Parathyroid adenoma (tissue), 2 donors: Measurements from ENCODE around the gene PIEZO1.

ENCODE experiments used
- H2AFZ ChIP-seq: fragments of 300-600 bp; sonication (generic); one replicate; pipeline ENCODE4 v1.7.0; 2017; ENCODE audit warnings: antibody characterized with exemption, mild to moderate bottlenecking
- H3K27ac ChIP-seq: fragments of 300-600 bp; sonication (generic); one replicate; pipeline ENCODE4 v1.7.0; 2017
- H3K27me3 ChIP-seq: fragments of 300-600 bp; sonication (generic); one replicate; pipeline ENCODE4 v1.7.0; 2017; ENCODE audit warnings: low read length; ENCODE audit not compliant: control insufficient read depth, insufficient read depth
- H3K36me3 ChIP-seq: fragments of 300-600 bp; sonication (generic); one replicate; pipeline ENCODE4 v1.7.0; 2017; ENCODE audit warnings: low read length; ENCODE audit not compliant: control insufficient read depth, insufficient read depth
- H3K4me1 ChIP-seq: fragments of 300-600 bp; sonication (generic); one replicate; pipeline ENCODE4 v1.7.0; 2017; ENCODE audit warnings: control low read depth
- H3K4me2 ChIP-seq: fragments of 300-600 bp; sonication (generic); one replicate; pipeline ENCODE4 v1.7.0; 2017; ENCODE audit warnings: low read length
- H3K4me3 ChIP-seq: fragments of 300-600 bp; sonication (generic); one replicate; pipeline ENCODE4 v1.7.0; 2017; ENCODE audit warnings: low read depth, low read length
- H3K79me2 ChIP-seq: fragments of 300-600 bp; sonication (generic); one replicate; pipeline ENCODE4 v1.7.0; 2017; ENCODE audit warnings: control low read depth
- H3K9ac ChIP-seq: fragments of 300-600 bp; sonication (generic); one replicate; pipeline ENCODE4 v1.7.0; 2017; ENCODE audit warnings: mild to moderate bottlenecking
- H3K9me3 ChIP-seq: fragments of 300-600 bp; sonication (generic); one replicate; pipeline ENCODE4 v1.7.0; 2017; ENCODE audit warnings: low read length; ENCODE audit not compliant: control insufficient read depth
- TF ChIP-seq, protein P1 (sequence below): fragments of 300-600 bp; sonication (generic); IDR thresholded peaks from one replicate; pipeline ENCODE4 v1.7.0; 2017; ENCODE audit warnings: antibody characterized with exemption, mild to moderate bottlenecking
- donor health status: primary hyperparathyroidism.

Gene PIEZO1

DNA sequence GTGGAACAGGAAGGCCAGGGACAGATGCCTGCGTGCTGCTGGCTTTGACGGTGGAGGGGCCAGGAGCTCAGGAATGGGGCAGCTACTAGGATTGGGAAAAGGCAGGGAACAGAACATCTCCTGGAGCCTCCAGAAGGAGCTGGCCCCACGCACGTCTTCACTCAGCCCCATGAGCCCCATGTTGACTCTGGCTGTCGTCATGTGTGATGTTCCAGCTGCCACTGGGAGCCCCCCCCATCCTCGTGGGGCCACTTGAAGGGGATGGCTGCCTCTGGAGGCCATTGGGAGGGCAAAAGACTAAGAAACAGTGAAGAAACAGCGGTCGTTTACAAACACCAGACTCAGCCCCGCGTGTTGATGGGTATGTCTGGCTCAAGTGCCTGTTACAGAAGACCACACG, 45.2 kb upstream of the PIEZO1 start:
- TF ChIP-seq, protein P1, sequence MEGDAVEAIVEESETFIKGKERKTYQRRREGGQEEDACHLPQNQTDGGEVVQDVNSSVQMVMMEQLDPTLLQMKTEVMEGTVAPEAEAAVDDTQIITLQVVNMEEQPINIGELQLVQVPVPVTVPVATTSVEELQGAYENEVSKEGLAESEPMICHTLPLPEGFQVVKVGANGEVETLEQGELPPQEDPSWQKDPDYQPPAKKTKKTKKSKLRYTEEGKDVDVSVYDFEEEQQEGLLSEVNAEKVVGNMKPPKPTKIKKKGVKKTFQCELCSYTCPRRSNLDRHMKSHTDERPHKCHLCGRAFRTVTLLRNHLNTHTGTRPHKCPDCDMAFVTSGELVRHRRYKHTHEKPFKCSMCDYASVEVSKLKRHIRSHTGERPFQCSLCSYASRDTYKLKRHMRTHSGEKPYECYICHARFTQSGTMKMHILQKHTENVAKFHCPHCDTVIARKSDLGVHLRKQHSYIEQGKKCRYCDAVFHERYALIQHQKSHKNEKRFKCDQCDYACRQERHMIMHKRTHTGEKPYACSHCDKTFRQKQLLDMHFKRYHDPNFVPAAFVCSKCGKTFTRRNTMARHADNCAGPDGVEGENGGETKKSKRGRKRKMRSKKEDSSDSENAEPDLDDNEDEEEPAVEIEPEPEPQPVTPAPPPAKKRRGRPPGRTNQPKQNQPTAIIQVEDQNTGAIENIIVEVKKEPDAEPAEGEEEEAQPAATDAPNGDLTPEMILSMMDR, result no peak
- H3K4me2 ChIP-seq, result no peak overlapping the region
- no peaks in the 10 kb centered on the region for H3K27me3 ChIP-seq
- H3K79me2 ChIP-seq, result no peaks in the 10 kb centered on the region
- H3K4me1 ChIP-seq, result no peaks in the 10 kb centered on the region
- no peak overlapping the region for H2AFZ ChIP-seq
- no peaks in the 10 kb centered on the region for H3K36me3 ChIP-seq
- H3K4me3 ChIP-seq, result no peak overlapping the region
- H3K9me3 ChIP-seq, result no peaks in the 10 kb centered on the region
- no peak overlapping the region for H3K9ac ChIP-seq
- H3K27ac ChIP-seq, result no peak overlapping the region

DNA sequence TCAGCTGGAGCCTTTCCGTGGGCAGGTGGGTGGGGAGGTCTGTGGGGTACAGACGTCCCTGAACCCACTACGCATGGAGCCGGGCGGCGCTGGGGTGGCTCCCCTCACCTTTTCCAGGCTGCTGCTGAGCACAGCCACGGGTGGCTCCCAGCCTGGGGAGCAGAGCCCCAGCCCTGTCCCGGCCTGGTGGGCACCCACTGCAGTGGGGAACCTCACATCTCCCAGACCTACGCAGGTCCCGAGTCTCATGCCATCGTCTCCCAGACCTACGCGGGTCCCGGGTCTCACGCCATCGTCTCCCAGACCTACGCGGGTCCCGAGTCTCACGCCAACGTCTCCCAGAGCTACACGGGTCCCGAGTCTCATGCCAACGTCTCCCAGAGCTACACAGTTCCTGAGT, 43.7 kb upstream of the PIEZO1 start:
- H3K9ac ChIP-seq, result no peak overlapping the region
- no peaks in the 10 kb centered on the region for H3K4me1 ChIP-seq
- H3K27me3 ChIP-seq, result no peaks in the 10 kb centered on the region
- no peak overlapping the region for H3K27ac ChIP-seq
- no peaks in the 10 kb centered on the region for H3K36me3 ChIP-seq
- H2AFZ ChIP-seq, result no peak overlapping the region
- H3K4me2 ChIP-seq, result no peak overlapping the region
- no peaks in the 10 kb centered on the region for H3K9me3 ChIP-seq
- H3K4me3 ChIP-seq, result no peak overlapping the region
- H3K79me2 ChIP-seq, result no peaks in the 10 kb centered on the region
- TF ChIP-seq, protein P1, result no peak

DNA sequence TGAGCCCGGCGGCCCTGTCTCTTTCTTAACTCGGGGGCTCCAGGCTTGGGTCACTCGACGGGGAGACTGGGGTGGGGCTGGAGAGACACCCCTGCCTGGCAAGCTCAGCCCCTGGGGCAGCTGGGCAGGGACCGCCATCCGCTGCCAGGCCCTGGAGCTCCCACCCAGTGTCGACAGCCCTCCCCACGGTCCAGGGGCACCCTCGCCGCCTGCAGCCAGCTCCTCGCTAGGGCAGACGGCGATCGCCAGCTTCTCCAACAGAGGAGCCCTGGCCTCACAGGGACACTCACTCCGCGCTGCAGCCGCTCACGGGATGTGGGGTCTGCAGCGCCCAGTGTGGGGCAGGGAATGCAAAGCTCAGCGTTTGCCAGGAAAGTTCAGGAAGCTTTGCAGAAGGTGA, 42.7 kb upstream of the PIEZO1 start:
- Histone ChIP-seq H2AFZ (no peak overlapping the region), H3K27ac (no peak overlapping the region), H3K79me2 (no peaks in the 10 kb centered on the region), H3K4me3 (no peak overlapping the region), H3K9me3 (no peaks in the 10 kb centered on the region), H3K36me3 (no peaks in the 10 kb centered on the region), H3K4me2 (no peak overlapping the region), H3K9ac (no peak overlapping the region), H3K27me3 (no peaks in the 10 kb centered on the region), H3K4me1 (no peaks in the 10 kb centered on the region)
- TF ChIP-seq, protein P1, result no peak

DNA sequence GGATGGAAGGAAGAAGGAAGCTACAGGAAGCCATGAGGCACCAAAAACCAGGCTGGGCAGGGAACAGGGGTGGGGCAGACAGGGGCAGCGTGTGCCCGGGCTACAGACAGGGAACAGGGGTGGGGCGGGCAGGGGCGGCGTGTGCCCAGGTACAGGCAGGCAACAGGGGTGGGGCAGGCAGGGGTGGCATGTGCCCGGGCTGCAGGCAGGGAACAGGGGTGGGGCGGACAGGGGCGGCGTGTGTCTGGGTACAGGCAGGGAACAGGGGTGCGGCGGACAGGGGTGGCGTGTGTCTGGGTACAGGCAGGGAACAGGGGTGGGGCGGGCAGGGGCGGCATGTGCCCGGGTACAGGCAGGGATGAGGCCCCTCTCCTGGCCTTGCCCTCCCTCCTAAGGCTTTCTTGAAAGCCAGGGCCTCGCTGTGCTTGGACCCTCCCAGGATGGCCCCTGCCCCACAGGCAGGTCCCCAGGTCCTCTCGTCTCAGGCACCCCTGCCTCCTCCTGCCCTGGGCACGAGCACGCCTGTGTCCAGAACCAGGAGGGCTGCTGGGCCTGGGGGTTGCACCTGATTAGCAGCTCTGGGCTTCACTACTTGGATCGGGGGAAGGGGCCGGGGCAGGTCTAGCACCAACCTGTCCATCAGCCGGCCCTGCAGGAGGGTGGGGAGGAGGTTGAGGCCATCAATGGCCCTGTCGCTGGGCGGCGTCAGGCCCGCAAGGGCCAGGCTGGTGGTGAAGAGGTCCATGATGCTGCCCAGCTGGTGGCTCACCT, 41.2 kb upstream of the PIEZO1 start:
- Histone ChIP-seq H3K27me3 (no peaks in the 10 kb centered on the region), H3K9me3 (no peaks in the 10 kb centered on the region), H2AFZ (no peak overlapping the region), H3K27ac (no peak overlapping the region), H3K9ac (no peak overlapping the region), H3K36me3 (no peaks in the 10 kb centered on the region), H3K4me3 (no peak overlapping the region), H3K79me2 (no peaks in the 10 kb centered on the region), H3K4me1 (no peaks in the 10 kb centered on the region), H3K4me2 (no peak overlapping the region)
- TF ChIP-seq, protein P1, result no peak

DNA sequence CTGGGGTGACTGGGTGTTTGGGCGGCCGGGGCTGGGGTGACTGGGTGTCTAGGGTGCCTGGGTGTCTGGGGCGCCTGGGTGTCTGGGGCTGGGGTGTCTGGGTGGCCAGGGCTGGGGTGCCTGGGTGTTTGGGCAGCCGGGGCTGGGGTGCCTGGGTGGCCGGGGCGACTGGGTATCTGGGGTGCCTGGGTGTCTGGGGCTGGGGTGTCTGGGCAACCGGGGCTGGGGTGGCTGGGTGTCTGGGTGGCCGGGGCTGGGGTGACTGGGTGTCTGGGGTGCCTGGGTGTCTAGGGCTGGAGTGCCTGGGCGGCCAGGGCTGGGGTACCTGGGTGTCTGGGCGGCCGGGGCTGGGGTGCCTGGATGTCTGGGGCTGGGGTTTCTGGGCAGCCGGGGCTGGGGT, 40.1 kb upstream of the PIEZO1 start:
- Histone ChIP-seq H3K79me2 (no peaks in the 10 kb centered on the region), H3K4me1 (no peaks in the 10 kb centered on the region)

More for the DNA sequence above, 40.1 kb upstream of the PIEZO1 start:
- TF ChIP-seq, protein P1, result no peak
- no peak overlapping the region for H3K4me3 ChIP-seq
- H3K9me3 ChIP-seq, result no peaks in the 10 kb centered on the region
- no peak overlapping the region for H3K4me2 ChIP-seq
- H3K27ac ChIP-seq, result no peak overlapping the region
- H3K36me3 ChIP-seq, result no peaks in the 10 kb centered on the region
- H3K27me3 ChIP-seq, result no peaks in the 10 kb centered on the region
- H2AFZ ChIP-seq, result no peak overlapping the region
- H3K9ac ChIP-seq, result no peak overlapping the region
